Stomach (tissue), 9 donors: ENCODE results near the gene ZC4H2. TPM values are rescaled to one million over a fixed set of nuclear protein-coding genes. Genes with fewer than 3 reads are reported as not detected.
A peak's percentile ranks its signal among the peaks of the same experiment; 100 is the strongest.
"Not testable (repeated sequence)": the region's sequence is repeated elsewhere in the genome, so short reads cannot be mapped to it uniquely, and the experiment has no call there.

ENCODE experiments used
- DNase-seq, 2 donors: peaks; one replicate each; pipeline versions ENCODE4 v3.0.0 to v3.0.0-alpha.2; 2013 to 2019
- H3K27ac ChIP-seq, 5 donors: fragments of 200-600 bp in 4 of 5; sonication (generic) in 4 of 5; one replicate each; pipeline ENCODE4 v1.5.1; 2013 to 2019; ENCODE audit warnings: mild to moderate bottlenecking in 1 of 5, moderate library complexity in 1 of 5
- H3K27me3 ChIP-seq, 3 donors: fragments of 200-600 bp; sonication (generic); one replicate each; pipeline ENCODE4 v1.5.1; 2017 to 2019; ENCODE audit warnings: mixed run types in 1 of 3
- H3K36me3 ChIP-seq, 4 donors: fragments of 200-600 bp; sonication (generic); 1 replicate in 3 of 4; 2 replicates in 1 of 4; pipeline ENCODE4 v1.5.1; 2016 to 2019
- H3K4me1 ChIP-seq, 4 donors: fragments of 200-600 bp; sonication (generic); one replicate each; pipeline ENCODE4 v1.5.1; 2016 to 2019
- H3K4me3 ChIP-seq, 4 donors: fragments of 200-600 bp; sonication (generic) in 3 of 4; one replicate each; pipeline ENCODE4 v1.5.1; 2016 to 2019; ENCODE audit warnings: mild to moderate bottlenecking in 1 of 4
- H3K9me3 ChIP-seq, 4 donors: fragments of 200-600 bp; sonication (generic); one replicate each; pipeline ENCODE4 v1.5.1; 2016 to 2019
- CTCF ChIP-seq, 7 experiments: fragments of 450-650 bp in 4 of 7; fragments of 200-600 bp in 3 of 7; sonication (generic) in 3 of 7; IDR thresholded peaks; one replicate each; pipeline ENCODE4 v1.5.1; 2016 to 2019; ENCODE audit warnings: antibody characterized with exemption in 7 of 7, control low read depth in 2 of 7, mild to moderate bottlenecking in 1 of 7
- EP300 ChIP-seq: sonication (generic); formaldehyde crosslinking; IDR thresholded peaks from one replicate; pipeline ENCODE4 v1.6.1; 2017; ENCODE audit warnings: antibody characterized with exemption
- POLR2A ChIP-seq, 4 donors: fragments of 450-650 bp; IDR thresholded peaks; one replicate each; pipeline ENCODE4 v1.6.1; 2016; ENCODE audit warnings: antibody characterized with exemption in 4 of 4, control low read depth in 2 of 4, mild to moderate bottlenecking in 1 of 4, moderate library complexity in 1 of 4
- POLR2AphosphoS5 ChIP-seq, 3 donors: sonication (generic); formaldehyde crosslinking; IDR thresholded peaks; one replicate each; pipeline ENCODE4 v1.6.1; 2016; ENCODE audit warnings: antibody characterized with exemption in 3 of 3
- WGBS, 5 donors: extraction: QIAGEN DNeasy Blood & Tissue Kit in 3 of 5; methylation state at CpG; one replicate each; pipeline versions ENCODE4 v1.1.5 to v1.1.7; 2013 to 2018; 5-methylcytosine and 5-hydroxymethylcytosine counted together
- intact Hi-C: fragments of 100-400 bp; cut with DNase I; formaldehyde crosslinking; loops from one replicate; pipeline ENCODE4 v1.15.1; 2023; ENCODE audit warnings: low total_unique reads
- polyA plus RNA-seq, 3 donors: library from polyadenylated mRNA; stranded (reverse); fragments of 200-250 nt; gene quantifications; one replicate each; pipeline ENCODE4 v1.2.3, GENCODE V29; 2013
- total RNA-seq, 5 donors: library from RNA; depleted of rRNA; stranded (reverse); fragments of >200 nt; gene quantifications; one replicate each; pipeline versions ENCODE4 v1.1.0 to v1.2.3, GENCODE V29; 2014 to 2016
- donor health status: healthy with polysubstance abuse.
- donor health status: Bipolar disorder and iron deficiency.
- donor health status: healthy.

The ZC4H2 gene
- total and polyA plus RNA-seq, 8 donors, result 2.2 to 8.1 (median 4.9) TPM

GRCh38 chrX:64894454-64895038 is 81.7 kb downstream of the ZC4H2 start:
- no peak overlapping the region for H3K27ac ChIP-seq
- H3K4me1 ChIP-seq, result no peaks in the 10 kb centered on the region
- TF ChIP-seq POLR2A (IDR thresholded peaks at IDR 0.05) (no peak), CTCF (IDR thresholded peaks at IDR 0.05) (peak in 5 of 7 experiments; percentile 30 to 62 (median 50))
- no peaks in the 10 kb centered on the region for H3K27me3 ChIP-seq
- DNase-seq, result peak; percentile 30 to 48
- no peaks in the 10 kb centered on the region for H3K9me3 ChIP-seq
- 74 to 78% (median 74%) methylated on average over 9 to 10 of the region's 10 CpGs for WGBS, 5 donors
- H3K36me3 ChIP-seq, result no peaks in the 10 kb centered on the region
- no peak overlapping the region for H3K4me3 ChIP-seq
- intact Hi-C loops, result no loop called here

GRCh38 chrX:64885850-64886249 is 90.4 kb downstream of the ZC4H2 start:
- intact Hi-C loops, result no loop called here
- no peak for TF ChIP-seq POLR2AphosphoS5 (IDR thresholded peaks at IDR 0.05)
- TF ChIP-seq CTCF (IDR thresholded peaks at IDR 0.05), result peak in 4 of 7 experiments; percentile 12 to 55 (median 30)
- Histone ChIP-seq H3K4me1 (no peaks in the 10 kb centered on the region), H3K27ac (no peak overlapping the region), H3K9me3 (no peaks in the 10 kb centered on the region), H3K4me3 (no peak overlapping the region), H3K27me3 (no peaks in the 10 kb centered on the region), H3K36me3 (no peaks in the 10 kb centered on the region)
- DNase-seq, result no peak

- H3K36me3 ChIP-seq, H3K27ac ChIP-seq, H3K27me3 ChIP-seq, intact Hi-C loops, H3K4me3 ChIP-seq, H3K4me1 ChIP-seq, DNase-seq: not testable (repeated sequence)
- 80 to 97% (median 94%) methylated on average over 7 to 12 of the region's 12 CpGs for WGBS, 5 donors
- peaks cover 0 to 21% (median 4%) of the 10 kb centered on the region in 4 donors for H3K9me3 ChIP-seq
These were observed 97.5 kb downstream of the ZC4H2 start for GRCh38 chrX:64878709-64879108.

GRCh38 chrX:64867217-64867616 is 109.0 kb downstream of the ZC4H2 start:
- peaks cover 0 to 34% (median 13%) of the 10 kb centered on the region in 4 donors for H3K9me3 ChIP-seq
- intact Hi-C loops, result no loop called here
- no peaks in the 10 kb centered on the region for H3K4me1 ChIP-seq
- no peaks in the 10 kb centered on the region for H3K27me3 ChIP-seq
- no peak for TF ChIP-seq EP300
- TF ChIP-seq POLR2A (IDR thresholded peaks at IDR 0.05), result no peak
- TF ChIP-seq POLR2AphosphoS5 (IDR thresholded peaks at IDR 0.05), result no peak
- TF ChIP-seq CTCF (IDR thresholded peaks at IDR 0.05), result no peak
- no peak for DNase-seq
- H3K36me3 ChIP-seq, result no peaks in the 10 kb centered on the region
- no peak overlapping the region for H3K27ac ChIP-seq
- H3K4me3 ChIP-seq, result no peak overlapping the region

Other genes starting within 250 kb of the ZC4H2 start
- gene ZC3H12B, start 58.4 kb upstream of the ZC4H2 start, total RNA-seq, result 10 to 100 TPM in 2 of 5 donors, 1 to 10 TPM in 3; 1.2 to 15.2 (median 4.6) TPM
- 1 to 10 TPM in 1 of 3 donors, under 1 TPM in 2; 0.20 to 1.8 (median 0.68) TPM for gene ZC3H12B, start 58.4 kb upstream of the ZC4H2 start, polyA plus RNA-seq